HG03575 (cell line): ENCODE results near the gene TEX261.
"Not testable (repeated sequence)": the region's sequence is repeated elsewhere in the genome, so short reads cannot be mapped to it uniquely, and the experiment has no call there.

Source experiments
- ATAC-seq: cut with Tn5 transposase; IDR thresholded peaks from one replicate; pipeline ENCODE4 v1.9.1; 2021; ENCODE audit not compliant: unreplicated experiment, insufficient number of reproducible peaks, low FRiP score; ENCODE audit errors: extremely low read depth

Gene TEX261

GRCh38 chr2:70994699-70995425 is at the start of gene TEX261:
TEX261 (minus strand) TSS chr2:70994873; CDS start chr2:70994757, 116 bp downstream.
- ATAC-seq, result peak; percentile 39

GRCh38 chr2:71043531-71044407 is 49.1 kb upstream of the TEX261 start:
- no peak for ATAC-seq

GRCh38 chr2:71042287-71042686 is 47.6 kb upstream of the TEX261 start:
- ATAC-seq, result no peak

DNA sequence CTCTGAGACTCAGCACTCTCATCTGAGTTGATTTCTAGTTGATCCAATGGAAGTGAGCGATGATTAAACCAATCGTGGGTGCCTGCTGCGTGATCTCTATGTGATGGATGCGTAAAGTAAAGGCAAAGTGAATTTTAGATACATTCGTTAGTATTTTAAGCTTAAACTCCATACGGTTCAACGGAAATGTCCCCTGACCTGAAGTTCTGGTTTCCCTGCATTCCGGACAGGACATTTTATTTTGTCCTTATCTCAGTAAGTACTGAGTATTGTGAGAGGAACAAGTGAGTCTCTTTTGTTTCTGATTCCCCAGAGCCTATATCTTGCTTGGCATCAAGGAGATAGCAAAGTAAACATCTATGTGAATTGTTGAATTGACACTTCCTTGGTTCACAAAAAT is 41.6 kb upstream of the TEX261 start:
- ATAC-seq, result not testable (repeated sequence)

DNA sequence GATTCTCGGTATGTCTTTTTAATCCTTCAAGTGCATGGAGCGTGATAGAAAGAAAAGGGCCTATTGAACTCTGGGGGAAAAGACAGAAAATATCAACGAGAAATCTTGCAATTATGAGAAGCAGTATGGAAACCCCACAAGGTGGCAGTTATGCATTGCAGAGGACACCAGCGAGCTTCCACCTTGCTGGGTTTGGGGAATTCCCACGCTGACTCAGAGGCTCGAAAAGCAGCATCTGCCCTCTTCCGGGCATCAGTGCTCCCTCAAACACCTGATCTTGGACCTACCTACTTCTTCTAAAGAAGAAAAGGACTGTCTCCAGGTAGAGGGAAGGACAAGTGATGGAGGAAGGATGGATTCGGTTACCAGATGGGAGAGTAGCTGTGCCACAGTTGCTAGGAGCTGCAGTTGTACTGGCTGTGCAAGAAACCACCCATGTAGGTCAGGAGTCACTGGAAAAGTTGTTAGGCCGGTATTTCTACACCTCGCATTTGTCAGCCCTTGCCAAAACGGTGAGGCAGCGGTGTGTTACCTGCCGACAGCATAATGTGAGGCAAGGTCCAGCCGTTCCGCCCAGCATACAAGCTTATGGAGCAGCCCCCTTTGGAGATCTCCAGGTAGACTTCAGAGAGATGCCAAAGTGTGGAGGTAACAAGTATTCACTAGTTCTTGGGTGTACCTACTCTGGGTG is 29.0 kb upstream of the TEX261 start:
- ATAC-seq, result not testable (repeated sequence)

- not testable (repeated sequence) for ATAC-seq
Observed at GRCh38 chr2:71021394-71021793, 26.7 kb upstream of the TEX261 start.

GRCh38 chr2:71019989-71020388 is 25.3 kb upstream of the TEX261 start:
- not testable (repeated sequence) for ATAC-seq

- no peak for ATAC-seq
Observed at GRCh38 chr2:71018625-71019024, 24.0 kb upstream of the TEX261 start.

- ATAC-seq, result not testable (repeated sequence)
Observed at GRCh38 chr2:71011786-71012185, 17.1 kb upstream of the TEX261 start.

GRCh38 chr2:71008342-71008741 is 13.7 kb upstream of the TEX261 start:
- ATAC-seq, result no peak

DNA sequence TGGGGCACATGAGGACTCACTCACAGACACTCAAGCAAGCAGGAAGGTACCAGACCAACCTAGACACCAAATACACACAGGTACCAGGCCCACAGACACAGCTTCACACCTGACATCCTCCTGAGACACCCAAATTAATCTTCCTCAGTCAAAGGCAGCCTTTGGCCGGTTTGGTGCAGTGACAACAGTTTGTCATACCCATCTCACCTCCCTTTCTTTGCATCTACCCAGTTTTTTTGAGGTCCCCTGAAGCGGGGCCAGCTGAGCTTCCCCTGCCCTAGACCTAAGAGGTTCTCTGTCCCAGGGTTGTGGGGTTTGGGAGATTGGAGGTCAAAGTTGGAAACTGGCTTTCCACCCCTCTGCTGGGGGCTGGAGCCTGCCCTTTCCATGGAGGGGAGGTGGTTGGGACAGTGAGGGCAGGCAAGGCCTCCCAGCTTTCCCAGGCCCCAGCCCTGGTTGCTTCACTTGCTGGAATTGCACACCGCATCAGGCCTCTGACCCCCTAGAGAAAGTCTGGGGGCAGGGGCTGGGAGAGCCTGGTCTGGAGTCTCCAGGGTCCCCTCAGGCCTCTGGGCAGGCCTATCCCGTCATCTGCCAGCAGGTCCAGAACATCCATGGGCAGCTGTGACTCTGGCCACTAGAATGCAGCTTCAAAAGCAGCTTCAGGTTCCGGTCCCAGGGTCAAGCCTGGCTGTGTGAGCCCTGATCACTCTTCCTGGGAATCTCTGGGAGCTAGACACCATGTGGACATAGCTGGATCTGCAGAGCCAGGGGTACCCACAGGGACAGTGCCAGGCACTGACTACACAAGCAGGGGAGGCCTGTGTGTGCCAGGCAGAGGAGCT is 12.5 kb upstream of the TEX261 start:
- ATAC-seq, result no peak

DNA sequence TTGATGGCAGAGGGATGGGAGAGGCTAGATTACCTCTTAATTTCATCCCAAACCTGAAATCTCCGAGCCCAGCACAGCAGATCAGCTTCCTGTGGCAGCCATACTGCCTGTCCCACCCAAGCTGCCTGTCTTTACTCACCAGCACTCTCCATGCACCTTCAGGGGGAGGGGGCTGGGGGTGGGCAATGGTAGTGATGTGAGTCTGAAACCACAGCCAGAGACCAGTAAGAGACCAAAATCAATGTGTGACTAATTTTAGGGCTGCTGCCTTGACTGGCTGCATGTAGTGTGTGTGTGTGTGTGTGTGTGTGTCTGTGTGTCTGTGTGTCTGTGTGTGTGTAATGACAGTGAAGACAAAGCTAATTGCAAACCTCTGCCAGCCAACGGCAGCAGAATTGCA is 11.7 kb upstream of the TEX261 start:
- ATAC-seq, result no peak

DNA sequence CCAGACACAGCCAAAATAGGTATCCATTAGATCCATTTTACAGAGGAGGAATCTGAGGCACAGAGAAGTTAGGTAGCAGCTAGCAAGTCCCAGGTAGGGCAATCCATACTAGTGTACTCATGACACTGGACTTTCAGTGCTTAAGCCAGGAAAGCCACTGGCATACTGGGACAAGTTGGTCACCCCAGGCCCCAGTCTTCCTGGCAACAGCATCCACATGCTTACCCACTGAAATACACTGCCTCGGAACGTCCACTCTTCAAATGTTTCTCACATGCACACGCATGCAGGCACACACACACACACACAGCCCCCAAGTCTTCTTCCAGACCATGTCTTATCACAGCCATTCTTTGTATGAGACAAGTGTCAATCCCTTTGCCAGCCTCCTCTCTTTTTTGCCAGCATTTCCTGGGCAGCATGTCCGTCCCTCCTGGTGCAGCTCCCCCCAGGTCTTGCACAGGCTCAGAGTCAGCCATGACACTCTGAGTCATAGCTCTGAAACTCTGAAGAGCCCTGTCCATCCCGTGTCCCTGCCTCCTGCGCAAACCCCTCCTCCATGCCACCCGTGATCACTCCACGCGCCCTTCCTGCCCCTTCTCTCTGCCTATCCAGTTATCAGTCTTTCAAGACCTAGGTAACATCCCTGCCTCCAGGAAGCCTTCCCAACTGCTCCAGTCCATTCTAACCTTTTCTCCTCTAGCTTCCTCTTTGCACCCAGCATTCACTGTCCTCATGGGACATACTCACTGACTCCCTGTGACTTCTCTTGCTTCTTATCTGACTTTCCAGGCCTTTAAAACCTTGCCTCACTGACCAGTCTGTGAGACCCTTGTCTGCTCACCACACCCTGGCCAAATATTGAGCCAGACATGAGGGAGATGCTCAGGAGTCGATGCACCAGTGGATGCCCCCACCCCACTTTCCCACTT is 10.9 kb upstream of the TEX261 start:
- no peak for ATAC-seq

GRCh38 chr2:71004857-71005256 is 10.2 kb upstream of the TEX261 start:
- ATAC-seq, result no peak

- no peak for ATAC-seq
Observed at GRCh38 chr2:71003966-71004755, 9.5 kb upstream of the TEX261 start.

DNA sequence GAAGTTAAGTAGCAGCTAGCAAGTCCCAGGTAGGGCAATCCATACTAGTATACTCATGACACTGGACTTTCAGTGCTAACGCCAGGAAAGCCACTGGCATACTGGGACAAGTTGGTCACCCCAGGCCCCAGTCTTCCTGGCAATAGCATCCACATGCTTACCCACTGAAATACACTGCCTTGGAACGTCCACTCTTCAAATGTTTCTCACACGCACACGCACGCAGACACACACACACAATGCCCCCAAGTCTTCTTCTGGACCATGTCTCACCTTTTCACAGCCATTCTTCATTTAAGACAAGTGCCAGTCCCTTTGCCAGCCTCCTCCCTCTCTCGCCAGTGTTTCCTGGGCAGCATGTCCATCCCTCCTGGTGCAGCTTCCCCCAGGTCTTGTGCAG is 8.7 kb upstream of the TEX261 start:
- no peak for ATAC-seq

DNA sequence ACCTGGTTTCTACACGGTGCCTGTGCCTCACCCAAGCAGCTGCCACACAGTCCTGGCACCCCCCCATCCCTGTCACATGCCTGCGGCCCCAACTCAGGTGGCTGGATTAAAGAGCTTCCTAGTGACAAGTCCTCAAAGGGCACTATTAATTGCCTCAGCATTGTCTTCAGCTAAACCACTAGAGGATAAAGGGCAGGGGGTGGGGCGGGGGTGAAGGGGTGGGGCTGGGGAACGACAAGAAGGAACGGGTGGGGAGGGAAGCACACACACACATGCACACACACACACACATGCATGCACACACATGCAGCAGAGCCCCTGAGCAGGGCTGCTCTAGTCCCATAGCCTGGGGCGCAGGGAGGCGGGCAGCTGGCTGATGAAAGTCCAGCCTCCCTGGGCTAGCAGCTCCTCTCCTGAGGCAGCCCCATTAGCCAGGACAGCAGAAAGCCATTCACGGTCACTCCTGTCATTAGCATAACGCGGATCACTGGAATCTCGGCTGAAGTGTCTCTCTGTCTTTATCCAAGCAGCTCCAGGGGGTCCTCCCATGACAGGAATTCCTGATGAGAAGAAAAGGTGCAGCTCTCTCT is 7.4 kb upstream of the TEX261 start:
- no peak for ATAC-seq
